GM12891 (cell line): ENCODE data around the gene BTAF1.
"Not testable (repeated sequence)": the region's sequence is repeated elsewhere in the genome, so short reads cannot be mapped to it uniquely, and the experiment has no call there.

Experiments
- POU2F2 ChIP-seq: IDR thresholded peaks from 2 replicates; pipeline ENCODE4 v1.6.1; 2011; ENCODE audit warnings: low read depth, mild to moderate bottlenecking, control low read depth, low read length, moderate library complexity
- TAF1 ChIP-seq: IDR thresholded peaks from 2 replicates; pipeline ENCODE4 v1.6.1; 2011; ENCODE audit warnings: low read depth, low read length, control low read depth

GRCh38 chr10:92025340-92025739 lies 101.8 kb downstream of the BTAF1 start:
- TF ChIP-seq TAF1, POU2F2: not testable (repeated sequence)
